ENCODE measurements around the gene PIGS.
A peak's percentile ranks its signal among the peaks of the same experiment; 100 is the strongest.

Gene PIGS

DNA sequence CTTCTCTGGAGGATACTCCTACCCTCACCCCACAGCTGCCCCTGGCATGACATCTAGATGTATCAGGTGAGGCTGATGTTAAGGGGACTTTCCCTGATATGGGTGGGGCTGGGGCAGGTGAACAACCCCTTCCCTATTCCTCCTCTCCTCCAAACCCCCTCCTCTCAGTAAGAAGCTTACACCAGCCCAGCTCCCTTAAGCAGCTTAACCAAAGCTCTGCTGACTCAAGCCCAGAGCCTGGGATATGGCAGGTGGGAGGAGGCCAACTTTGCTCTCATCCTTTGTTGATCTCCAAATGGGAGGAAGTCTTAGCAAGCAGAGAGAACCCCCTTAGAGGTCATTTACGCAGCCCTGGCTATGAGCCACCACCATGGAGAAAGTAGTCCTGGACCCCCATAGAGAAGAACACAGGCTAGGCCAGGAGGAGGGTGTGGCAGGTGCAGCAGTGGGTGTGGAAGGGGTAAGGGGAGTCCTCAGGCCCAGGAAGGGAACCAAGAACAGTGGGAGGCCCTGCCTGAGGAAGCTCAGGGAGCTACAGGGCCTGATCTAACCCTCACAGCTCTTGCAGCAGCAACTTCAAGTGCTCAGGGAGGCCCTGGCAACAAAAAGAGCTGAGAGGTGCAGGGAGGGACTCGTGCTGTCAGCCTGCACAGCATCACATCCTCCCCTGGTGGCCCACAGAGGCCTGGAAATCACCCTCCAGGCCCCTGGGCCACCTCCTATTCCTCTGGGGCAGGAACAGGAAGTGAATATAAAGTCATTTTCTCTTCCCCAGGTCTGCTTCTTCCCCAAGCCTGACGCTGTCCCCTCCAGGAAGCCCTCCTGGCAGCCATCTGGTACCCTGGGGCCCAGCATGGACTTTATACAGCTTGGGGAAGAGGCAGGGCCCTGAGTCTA, 21.8 kb downstream of the PIGS start:
- DNase-seq: peak; percentile 77

DNA sequence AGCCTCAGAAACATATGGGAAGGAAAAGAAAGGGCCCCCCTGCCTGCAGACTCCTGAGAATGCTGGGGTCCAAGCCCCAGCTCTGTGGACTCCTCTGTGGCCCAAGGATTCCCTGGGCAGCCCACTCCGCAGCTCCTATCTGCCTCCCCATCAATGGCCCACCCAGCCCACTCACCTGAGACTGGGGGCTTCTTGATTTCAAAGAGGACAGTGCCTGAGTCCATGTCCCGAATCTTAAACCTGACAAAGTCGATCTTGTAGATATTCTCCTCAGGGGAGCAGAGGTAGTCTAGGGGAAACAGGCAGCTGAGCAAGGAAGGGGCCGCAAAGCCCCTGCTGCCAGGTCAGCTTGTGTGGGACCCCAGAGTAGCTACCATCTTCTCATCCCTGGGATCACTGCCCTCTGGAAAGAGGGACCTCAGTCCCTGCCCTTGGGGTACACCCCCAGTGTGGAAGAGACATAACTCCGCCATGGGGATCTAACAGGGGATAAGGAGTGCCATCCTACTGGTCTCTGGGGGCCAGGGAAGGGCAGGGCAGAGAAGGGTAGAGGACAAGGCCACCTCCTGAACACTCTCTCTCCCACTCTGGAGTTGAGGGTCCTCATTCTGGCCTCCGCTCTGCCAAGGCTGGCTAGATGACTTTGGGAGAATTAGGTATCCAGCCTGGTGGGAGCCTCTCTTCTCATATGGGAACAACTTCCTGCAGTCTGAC, 22.8 kb downstream of the PIGS start:
- no peak for DNase-seq

DNA sequence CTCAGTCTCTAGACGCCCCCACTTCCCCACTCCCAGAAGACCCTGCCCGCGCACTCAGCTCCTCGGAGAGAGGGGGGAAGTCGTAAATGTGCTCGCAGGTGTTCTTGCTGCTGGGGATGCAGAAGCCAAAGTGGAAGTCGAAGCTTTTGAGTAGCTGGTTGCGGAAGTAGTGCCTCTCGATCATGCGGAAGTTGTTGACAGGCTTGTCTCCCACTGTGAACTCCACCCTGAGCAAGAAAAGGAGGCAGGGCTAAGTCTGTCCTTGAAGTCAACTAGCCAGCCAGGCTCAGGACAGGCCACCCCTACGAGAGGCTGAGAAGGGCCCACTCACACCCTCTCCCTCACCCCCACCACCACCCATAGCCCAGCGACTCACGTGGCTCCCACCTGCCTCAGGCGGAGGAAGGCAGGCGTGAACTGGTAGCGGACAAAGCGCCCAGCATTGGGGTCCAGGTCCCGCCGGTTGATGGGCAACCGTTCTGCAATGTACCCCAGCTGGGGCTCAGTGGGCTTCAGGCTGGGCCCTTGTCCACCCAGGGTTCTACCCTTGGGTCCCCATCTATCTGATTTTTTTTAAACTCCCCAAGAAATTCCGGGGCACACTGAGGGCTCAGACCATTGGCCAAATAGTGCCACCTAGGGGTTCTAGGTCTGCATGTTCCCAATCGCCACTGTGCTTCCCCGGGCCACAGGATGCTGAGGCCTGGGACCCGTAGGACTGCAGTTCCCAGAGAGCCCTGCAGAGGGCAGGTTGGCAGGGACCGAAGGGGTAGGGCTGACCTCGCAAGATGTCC, 23.5 kb downstream of the PIGS start:
- DNase-seq: peak; percentile 85

DNA sequence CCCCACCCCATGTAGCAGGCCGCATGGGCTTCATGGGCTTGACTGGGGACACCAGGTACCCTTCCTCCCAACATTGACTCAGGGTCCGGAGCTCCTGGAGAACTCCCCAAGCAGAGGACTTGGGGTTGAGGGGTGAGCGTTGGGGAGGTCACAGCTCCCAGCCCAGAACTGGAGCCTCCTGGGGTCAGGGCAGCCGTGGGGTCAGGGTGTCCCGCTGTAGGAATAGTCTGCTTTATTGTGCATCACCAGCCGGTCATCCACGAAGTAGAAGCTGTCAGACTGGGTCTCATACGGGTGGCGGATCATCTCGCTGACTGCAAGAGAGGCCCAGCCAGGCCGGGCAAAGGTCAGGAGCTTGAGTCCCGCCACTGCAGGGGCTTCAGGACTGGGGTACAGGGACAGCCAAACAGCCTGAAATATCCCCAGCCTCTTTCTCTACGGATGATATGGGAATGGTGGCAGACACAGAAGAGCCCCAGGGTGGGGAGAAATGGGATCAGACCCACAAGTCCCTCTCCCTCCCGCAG, 24.2 kb downstream of the PIGS start:
- DNase-seq: no peak

DNA sequence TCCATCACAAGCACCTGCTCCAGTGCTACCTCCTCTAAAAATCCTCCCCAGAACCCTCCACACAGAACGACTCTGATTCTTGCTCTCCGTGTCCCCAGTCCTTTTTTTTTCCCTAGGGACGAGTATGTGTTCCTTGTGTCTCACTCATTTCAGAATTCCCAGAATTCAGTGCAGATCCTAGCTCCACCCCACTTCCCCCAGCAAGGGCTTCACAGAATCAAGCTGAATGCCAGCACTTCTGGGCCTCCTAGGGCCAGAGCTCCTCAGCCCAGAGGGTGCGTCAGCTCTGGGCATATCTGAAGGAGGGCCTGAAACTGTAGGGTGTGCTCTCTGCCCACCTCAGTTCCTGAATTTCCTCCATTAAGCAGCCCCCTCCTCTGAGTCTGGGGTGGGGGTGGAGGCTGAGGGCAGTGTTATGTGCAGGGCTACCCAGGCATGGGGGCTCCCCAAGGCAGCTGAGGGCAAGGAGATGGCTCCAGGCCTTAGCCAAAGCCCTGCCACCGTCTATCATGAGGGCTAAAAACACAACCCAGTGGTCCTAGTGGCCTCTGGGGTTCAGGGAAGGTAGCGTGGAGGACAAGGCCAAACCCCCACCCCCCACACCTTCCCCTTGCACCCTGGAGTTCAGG, 25.4 kb downstream of the PIGS start:
- DNase-seq: no peak

DNA sequence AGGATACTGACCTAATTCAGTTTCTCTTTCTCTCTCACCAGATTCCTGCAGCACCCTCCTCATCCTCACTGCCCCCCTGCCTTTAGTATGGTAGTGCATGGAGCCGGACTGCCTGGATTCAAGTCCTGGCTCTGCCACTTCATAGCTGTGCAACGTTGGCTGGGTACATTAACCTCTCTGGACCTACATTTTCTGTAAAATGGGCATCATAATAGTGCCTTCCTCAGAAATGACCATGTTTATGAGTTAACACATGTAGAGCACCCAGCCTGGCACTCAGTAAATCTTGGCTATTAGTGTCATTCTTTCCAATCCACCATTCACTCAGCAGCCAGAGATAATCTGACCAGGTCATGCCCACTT, 26.2 kb downstream of the PIGS start:
- no peak for DNase-seq

DNA sequence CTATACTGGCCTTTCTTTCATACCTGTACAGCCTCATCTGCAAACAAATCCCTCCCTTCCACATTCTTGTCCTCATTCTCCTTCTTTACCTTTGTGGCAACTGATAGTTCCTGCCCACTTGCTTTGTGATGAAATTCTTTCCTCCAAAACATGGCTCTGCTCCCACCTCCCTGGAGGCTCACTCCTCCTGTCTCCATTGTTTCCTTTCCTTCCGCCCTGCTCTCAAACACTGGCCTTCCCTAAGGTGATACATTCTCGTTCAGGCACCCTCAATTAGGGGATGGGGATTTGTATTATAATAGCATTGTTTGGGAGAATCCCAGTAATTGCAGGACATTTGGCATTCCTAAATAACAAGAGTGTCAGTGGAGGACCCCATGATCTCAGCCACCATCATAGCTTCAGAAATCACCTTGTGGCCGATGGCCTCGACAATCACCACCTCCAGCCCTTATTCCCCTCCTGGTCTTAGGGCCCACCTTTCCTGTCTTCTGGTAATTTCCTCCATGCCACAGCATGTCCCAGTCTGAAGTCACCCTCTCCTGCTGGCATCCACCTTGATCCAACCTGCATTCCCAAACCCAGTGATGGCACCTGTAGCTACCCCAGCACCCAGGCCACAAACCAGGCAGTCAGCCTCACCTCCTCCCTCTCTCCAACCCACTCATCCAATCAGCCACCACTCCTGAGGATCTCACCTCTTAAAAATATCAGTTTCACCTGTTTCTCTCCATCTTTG, 26.8 kb downstream of the PIGS start:
- DNase-seq: no peak

DNA sequence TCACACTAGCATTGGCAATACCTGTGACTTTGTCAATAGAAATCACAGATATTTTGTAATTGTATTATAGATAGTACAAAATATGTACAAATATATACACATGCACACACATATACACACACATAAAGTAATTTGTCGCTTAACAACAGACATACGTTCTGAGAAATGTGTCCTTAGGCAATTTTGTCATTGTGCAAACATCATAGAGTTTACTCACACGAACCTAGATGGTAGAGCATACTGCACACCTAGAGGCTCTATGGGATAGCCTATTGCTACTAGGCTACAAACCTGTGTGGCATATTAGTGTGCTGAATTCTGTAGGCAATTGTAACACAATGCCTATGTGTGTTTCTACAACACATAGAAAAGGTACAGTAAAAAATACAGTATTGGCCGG, 29.9 kb downstream of the PIGS start:
- no peak for DNase-seq

DNA sequence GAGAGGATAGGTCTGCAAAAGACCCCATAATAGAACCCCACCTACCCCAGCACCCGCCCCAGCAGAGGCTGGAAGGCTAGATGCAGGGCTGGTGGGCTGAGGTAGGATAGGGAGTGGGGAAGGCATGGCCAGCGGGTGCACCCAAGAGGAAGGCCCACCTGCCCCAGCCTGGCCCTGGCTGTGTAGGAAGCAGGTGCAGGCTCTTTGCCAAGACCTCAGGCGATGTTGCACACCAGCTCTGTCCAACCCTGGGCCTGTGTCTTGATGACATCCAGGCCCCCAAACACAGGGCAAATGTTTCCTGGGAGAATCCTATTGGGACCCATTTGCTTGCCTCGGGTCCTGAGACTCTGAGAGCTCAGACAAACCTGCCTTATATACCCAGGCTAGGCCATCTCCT, 31.1 kb downstream of the PIGS start:
- DNase-seq: no peak

DNA sequence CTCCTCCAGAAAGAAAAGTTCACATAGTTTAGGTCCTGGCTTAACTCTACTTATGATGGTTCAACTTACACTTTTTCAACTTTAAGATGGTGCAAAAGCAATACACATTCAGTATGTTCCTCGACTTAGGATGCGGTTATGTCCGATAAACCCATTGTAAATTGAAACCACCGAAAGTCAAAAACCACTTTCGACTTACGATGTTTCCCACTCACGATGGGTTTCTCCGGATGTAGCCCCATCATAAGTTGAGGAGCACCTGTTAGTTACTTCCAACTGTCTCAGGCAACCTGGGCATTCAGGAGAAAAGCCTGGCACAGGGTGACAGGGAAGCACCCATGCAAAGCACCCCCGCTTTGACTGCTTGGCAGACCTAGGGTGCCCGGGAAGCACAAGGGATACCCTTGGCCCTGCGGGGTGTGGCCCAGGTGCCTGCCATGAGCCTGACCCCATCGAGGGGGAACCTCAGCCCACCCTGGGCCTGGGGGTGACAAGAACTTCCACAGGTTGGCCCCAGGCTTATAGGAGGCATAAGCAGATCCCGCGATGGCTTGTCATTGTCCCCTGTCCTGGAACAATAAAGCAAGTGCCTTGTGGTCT, 32.9 kb downstream of the PIGS start:
- DNase-seq: no peak

DNA sequence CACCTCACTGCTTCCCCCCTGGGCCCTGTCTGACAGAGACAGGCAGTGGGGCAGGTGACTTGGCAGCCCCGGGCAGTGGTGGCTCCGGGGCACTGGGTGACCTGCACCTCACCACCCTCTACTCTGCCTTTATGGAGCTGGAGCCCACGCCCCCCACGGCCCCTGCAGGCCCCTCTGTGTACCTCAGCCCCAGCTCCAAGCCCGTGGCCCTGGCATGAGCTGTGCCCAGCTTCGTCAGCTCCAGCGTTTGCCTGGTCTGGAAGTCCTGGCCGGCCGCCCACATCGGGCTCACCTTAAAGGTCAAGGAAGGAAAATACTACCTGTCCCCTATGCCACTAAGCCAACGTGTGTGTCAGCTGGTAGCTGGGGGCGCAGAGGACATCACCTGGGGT, 34.1 kb downstream of the PIGS start:
- DNase-seq: no peak

DNA sequence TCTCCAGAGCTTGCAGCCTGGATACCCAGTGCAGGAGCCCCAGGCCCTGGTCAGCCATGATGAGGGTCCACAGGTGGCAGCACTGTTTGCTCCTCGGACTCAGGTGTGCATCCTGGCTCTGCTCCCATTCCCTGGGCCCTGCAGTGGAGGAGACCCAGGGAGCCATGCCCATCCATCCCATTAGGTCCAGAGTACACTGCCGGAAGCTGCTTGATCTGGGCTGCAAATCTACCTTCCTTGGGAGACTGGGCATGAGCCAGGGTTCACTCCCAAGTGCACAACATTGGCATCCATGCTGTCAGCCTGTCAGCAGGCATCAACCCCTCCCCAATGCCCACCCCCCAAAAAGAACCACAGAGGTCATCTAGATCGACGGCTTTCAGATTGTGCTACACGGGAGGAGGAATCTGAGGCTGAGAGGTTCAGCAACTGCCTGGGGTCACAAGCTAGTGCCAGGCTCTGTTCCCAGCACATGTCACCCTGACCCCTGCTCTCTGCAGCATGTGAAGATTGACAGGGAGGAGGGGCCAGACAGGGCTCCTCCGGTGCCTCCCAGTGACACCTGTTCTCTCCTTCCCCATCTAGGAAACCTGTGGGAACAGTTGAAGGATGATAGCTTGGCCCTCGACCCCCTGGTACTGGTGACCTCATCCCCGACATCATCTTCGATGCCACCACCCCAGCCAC, 34.6 kb downstream of the PIGS start:
- DNase-seq: no peak

DNA sequence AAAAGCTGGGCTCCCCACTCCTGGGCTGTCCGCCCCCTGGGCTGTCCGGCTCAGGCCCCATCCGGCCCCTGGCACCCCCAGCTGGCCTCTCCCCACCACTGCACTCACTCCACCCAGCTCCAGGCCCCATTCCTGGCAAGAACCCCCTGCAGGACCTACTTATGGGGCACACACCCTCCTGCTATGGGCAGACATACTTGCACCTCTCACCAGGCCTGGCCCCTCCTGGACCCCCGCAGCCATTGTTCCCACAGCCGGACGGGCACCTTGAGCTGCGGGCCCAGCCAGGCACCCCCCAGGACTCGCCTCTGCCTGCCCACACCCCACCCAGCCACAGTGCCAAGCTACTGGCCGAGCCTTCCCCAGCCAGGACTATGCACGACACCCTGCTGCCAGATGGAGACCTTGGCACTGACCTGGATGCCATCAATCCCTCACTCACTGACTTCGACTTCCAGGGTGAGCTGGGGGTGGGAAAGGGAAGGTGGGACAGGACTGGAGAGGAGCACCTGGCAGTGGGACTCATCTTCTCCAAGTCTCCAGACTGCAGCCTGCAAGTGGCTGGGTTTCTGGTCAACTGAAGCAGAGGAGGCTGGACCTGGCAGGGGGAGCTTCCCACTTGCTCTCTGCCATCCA, 36.5 kb downstream of the PIGS start:
- no peak for DNase-seq

DNA sequence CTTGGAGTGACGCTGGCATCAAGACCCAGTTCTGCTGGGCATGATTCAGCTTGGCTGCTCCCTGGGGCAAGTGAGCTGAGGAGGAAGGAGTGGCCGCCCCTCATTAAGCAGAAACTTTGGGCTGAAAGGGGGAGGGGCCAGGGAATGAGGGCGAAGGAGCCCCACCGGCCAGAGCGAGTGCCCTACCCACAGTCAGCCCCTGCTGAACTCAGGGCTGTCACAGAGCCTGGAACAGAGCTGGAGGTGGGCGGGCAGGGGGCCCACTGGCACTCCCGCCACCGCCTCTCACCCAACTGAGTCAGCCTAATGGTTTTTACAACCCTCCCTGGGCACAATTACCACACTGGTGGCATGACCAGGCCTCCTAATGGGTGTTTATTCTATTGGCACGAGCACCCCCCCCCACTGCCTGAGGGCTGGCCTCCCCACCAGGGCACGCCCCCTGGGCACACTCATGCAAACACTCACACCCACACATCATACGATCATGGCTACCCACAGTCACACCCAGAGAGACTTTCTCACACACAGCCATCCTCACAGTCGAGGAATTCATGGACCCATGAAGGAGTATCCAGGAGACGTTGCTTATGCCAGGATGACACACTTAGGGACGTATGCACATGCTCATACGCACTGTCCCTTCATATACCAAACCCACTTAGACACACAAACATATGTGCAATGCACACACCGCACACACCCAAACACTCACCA, 38.1 kb downstream of the PIGS start:
- DNase-seq: no peak

DNA sequence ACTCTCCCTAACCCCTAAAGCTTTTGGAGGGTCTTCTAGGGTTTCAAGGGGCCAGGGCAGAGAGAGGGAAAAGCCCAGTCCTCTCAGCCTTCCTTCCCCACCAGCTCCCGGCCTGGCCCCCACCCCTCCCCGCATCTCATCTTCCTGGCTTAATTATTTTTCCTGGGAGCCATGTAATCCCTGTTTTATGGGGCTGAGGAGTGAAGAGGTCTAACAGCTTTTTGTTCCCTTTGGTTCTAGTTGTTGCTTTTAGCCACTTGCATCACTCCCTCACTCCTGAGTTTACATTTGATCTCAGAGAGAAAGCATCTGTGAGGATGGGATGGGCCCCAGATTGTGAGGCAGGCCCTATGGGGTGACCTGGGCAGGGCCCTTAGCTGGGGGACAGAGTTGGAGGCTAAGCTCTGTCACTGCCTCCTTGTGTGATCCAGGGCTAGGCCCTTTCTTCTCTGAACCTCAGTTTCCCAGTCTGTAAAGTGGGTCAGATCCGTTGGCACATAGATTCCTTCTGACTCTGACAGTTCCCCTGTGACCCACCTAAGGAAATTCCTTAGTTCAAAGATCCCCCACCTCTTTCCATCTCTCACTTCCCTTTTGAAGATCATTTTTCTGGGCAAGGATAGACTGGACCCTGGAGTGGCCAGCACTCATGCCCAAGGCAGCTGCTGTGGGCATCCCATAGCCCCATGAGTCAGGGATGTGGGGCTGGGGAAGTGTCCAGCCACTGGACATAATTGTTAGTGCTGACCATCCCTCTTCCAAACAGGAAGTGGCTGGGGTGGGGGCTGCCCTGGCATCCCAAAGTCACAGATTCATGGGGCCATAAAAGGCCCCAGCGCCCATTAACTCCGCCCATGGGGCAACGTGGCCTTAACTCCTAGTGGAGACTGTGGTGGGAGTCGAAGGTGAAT, 39.0 kb downstream of the PIGS start:
- no peak for DNase-seq

DNA sequence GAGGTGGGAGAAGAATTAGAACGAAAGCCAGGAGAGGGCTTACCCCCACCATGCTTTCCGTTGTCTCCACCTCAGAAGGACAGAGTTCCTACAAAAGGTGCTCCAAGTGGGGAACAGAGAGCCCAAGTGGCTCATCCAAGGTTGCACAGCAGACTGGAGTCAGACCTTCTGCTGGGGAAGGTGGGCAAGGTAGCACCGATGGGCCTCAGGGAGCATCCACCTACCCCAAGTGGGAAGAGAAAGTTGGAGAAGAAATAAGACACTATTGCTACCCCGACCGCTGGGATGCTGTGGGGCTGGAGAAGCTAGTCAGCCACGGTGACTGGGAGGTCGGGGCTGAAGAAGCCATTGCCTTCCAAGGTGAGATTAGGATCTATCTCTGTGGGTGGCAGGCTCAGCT, 40.4 kb downstream of the PIGS start:
- no peak for DNase-seq

DNA sequence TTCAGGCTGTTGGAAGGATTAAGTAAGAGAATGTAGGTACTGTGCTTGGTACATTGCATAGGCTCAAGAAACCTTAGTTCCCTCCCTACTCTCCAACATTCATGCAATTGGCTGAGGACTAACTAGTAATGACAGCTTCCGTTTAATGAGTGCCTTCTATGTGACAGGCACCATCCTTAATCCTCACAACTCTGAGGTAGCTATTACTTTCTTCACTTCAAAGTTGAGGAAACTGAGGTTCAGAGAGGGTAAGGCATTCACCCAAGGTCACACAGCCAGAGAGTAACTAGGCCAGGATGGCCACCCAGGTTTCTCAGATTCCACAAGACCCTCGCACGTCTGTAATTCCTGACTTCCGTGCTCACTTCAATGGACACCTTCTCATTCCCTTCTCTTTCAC, 41.1 kb downstream of the PIGS start:
- no peak for DNase-seq

DNA sequence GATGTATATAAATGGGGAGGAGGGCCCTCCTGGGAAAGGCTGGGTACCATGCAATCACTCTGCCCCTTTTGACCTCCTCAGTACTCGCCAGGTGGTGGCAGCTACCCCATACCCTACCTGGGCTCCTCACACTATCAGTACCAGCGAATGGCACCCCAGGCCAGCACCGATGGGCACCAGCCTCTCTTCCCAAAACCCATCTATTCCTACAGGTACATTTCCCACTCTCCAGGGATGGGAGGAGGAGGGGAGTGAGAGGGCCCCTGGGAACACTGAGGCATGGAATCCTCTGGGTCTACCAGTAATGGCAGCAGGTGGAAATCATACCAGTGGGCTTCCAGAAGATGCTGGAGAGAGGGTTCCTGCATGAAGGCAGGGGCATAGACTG, 42.3 kb downstream of the PIGS start:
- no peak for DNase-seq

Measured in activated CD4-positive, alpha-beta T cell treated with anti-CD3 and anti-CD28 coated beads, Interleukin-2, amount 50 U/mL, for 16 hours (primary cell).